Endothelial cell (in vitro differentiated cells): ENCODE data around the gene UBE2I. TPM values are rescaled to one million over a fixed set of nuclear protein-coding genes. Genes with fewer than 3 reads are reported as not detected.

ENCODE experiments used
- DNase-seq: peaks from one replicate; pipeline ENCODE4 v3.0.0; 2021; ENCODE audit warnings: low spot score
- H3K27ac Mint-ChIP-seq: one replicate; pipeline ENCODE4 v1.8.0; 2021; ENCODE audit warnings: mixed read lengths, inconsistent platforms; ENCODE audit not compliant: unreplicated experiment
- H3K27me3 Mint-ChIP-seq: one replicate; pipeline ENCODE4 v1.8.0; 2021; ENCODE audit warnings: mild to moderate bottlenecking, moderate library complexity, mixed read lengths, inconsistent platforms; ENCODE audit not compliant: unreplicated experiment
- H3K36me3 Mint-ChIP-seq: one replicate; pipeline ENCODE4 v1.8.0; 2021; ENCODE audit warnings: mild to moderate bottlenecking, low read depth, mixed read lengths, inconsistent platforms; ENCODE audit not compliant: unreplicated experiment
- H3K4me1 Mint-ChIP-seq: one replicate; pipeline ENCODE4 v1.8.0; 2021; ENCODE audit warnings: mild to moderate bottlenecking, mixed read lengths, inconsistent platforms; ENCODE audit not compliant: unreplicated experiment
- H3K4me3 Mint-ChIP-seq: one replicate; pipeline ENCODE4 v1.8.0; 2021; ENCODE audit warnings: mild to moderate bottlenecking, mixed read lengths, inconsistent platforms; ENCODE audit not compliant: unreplicated experiment
- H3K9me3 Mint-ChIP-seq: one replicate; pipeline ENCODE4 v1.8.0; 2021; ENCODE audit warnings: mixed read lengths, inconsistent platforms; ENCODE audit not compliant: unreplicated experiment
- total RNA-seq: library from RNA; stranded (reverse); fragmentation: NEBNext Ultra II Directional; extraction: Animal tissue kit (Norgen Biotek cat#: 25700); gene quantifications from one replicate; pipeline ENCODE4 v1.2.1, GENCODE V29; 2021; ENCODE audit not compliant: unreplicated experiment
- TF ChIP-seq, protein P1 (sequence below): fragments of 200-600 bp; sonication (generic); IDR thresholded peaks from one replicate; pipeline ENCODE4 v1.5.0; 2021; ENCODE audit warnings: antibody characterized with exemption; ENCODE audit not compliant: unreplicated experiment

The UBE2I gene
- total RNA-seq, 1 donor from 2014 or later, result 167 TPM

DNA sequence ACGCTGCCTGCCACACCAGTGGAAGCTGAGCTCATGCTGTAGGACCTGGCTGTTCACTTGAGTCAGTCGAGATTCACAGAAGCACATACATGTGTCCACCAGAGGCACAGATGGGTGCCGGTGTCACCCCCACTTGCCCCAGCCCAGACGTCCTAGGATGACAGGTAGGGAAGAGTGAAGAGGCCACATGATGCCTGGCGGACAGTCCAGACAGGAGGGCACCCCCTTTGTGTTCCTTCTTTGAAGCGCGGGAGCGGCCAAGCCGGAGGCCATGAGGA is 8.8 kb downstream of the UBE2I start:
- no peaks in the 10 kb centered on the region for H3K4me1 Mint-ChIP-seq
- H3K27me3 Mint-ChIP-seq, result peaks cover 9% of the 10 kb centered on the region
- H3K36me3 Mint-ChIP-seq, result peaks cover 39% of the 10 kb centered on the region
- H3K27ac Mint-ChIP-seq, result peak overlapping the region; percentile 42
- no peak for DNase-seq
- no peaks in the 10 kb centered on the region for H3K9me3 Mint-ChIP-seq
- TF ChIP-seq, protein P1, sequence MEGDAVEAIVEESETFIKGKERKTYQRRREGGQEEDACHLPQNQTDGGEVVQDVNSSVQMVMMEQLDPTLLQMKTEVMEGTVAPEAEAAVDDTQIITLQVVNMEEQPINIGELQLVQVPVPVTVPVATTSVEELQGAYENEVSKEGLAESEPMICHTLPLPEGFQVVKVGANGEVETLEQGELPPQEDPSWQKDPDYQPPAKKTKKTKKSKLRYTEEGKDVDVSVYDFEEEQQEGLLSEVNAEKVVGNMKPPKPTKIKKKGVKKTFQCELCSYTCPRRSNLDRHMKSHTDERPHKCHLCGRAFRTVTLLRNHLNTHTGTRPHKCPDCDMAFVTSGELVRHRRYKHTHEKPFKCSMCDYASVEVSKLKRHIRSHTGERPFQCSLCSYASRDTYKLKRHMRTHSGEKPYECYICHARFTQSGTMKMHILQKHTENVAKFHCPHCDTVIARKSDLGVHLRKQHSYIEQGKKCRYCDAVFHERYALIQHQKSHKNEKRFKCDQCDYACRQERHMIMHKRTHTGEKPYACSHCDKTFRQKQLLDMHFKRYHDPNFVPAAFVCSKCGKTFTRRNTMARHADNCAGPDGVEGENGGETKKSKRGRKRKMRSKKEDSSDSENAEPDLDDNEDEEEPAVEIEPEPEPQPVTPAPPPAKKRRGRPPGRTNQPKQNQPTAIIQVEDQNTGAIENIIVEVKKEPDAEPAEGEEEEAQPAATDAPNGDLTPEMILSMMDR, result no peak
- peak overlapping the region; percentile 51 for H3K4me3 Mint-ChIP-seq

DNA sequence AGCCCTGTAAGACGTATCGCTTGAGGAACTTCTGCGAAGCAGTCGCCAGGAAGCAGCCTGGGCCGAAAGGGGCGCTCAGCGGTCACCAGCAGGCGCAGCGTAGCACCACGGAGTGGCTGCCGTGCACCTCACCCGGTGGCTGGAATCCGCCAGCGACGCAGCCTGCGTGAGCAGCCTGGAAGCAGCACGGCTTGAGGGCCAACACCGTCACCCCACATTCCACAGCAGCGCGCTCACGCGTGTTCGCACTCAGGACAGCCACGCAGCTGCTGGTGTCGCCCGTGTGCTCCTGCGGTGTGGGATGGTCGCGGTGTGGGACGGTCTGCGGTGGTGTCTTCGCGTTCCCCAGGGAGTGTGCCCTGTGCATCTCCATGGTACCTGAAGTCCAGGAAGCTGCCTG is 9.6 kb downstream of the UBE2I start:
- no peak for DNase-seq
- TF ChIP-seq, protein P1, result no peak
- Mint-ChIP-seq H3K9me3 (no peaks in the 10 kb centered on the region), H3K27me3 (peaks cover 9% of the 10 kb centered on the region), H3K4me1 (no peaks in the 10 kb centered on the region), H3K36me3 (peaks cover 39% of the 10 kb centered on the region), H3K4me3 (peak overlapping the region; percentile 42), H3K27ac (no peak overlapping the region)

DNA sequence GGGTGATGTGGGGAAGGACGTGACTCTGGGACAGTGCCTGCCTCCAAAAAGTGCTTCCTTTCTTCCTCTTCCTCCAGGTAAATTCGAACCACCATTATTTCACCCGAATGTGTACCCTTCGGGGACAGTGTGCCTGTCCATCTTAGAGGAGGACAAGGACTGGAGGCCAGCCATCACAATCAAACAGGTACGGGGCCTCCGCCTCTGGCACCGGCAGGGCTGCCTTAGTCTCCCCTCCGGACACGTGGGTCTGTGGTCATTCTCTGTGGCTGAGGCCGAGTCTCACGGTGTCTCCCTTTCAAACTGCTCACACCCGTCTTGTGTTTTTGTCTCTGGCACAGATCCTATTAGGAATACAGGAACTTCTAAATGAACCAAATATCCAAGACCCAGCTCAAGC is 10.7 kb downstream of the UBE2I start:
- Mint-ChIP-seq H3K36me3 (peaks cover 39% of the 10 kb centered on the region), H3K9me3 (no peaks in the 10 kb centered on the region)

DNA sequence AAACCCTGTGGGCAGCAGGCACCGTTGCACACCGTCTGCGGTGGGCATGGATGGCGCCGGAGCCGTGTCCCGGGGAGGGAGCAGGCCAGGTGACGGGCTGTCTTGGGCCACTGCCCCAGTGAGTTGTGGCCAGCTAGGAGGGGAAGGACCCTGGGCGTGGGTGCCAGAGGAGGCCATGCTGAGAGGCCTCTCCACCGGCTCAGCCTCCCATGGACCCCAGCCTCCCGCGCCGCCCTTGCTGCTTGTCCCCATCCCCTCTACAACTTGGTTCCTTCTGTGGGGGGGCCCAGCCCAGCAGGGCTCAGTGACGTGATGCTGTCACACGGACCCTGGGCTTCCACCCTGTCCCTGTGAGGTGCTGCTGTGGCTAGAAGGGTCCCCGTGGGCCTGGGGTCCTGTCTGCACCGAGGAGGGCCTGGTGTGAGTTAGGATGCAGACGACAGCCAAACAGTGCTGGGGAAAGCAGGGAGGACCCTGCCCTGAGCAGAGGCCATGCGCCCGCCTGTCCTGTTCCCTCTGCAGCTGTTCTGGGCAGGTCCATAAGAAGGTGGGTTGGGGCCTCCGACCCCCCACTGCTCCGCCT is 11.3 kb downstream of the UBE2I start:
- Mint-ChIP-seq H3K4me1 (no peaks in the 10 kb centered on the region), H3K36me3 (peaks cover 39% of the 10 kb centered on the region), H3K27me3 (peaks cover 9% of the 10 kb centered on the region), H3K9me3 (no peaks in the 10 kb centered on the region), H3K4me3 (no peak overlapping the region), H3K27ac (no peak overlapping the region)
- DNase-seq, result no peak
- TF ChIP-seq, protein P1, result no peak

More for the DNA sequence above, 10.7 kb downstream of the UBE2I start:
- Mint-ChIP-seq H3K27me3 (peaks cover 9% of the 10 kb centered on the region), H3K27ac (no peak overlapping the region), H3K4me1 (no peaks in the 10 kb centered on the region), H3K4me3 (no peak overlapping the region)
- TF ChIP-seq, protein P1, result no peak
- DNase-seq, result no peak

DNA sequence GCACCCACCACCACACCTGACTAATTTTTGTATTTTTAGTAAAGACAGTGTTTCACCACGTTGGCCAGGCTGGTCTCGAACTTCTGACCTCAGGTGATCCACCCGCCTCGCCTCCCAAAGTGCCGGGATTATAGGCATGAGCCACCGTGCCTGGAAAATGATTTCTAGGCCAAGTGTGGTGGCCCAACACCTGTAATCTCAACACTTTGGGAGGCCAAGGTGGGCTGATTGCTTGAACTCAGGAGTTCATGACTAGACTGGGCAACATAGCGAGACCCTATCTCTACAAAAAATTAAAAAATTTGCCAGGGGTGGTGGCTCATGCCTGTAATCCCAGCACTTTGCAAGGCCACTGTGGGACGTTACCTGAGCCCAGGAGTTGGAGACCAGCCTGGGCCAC is 13.0 kb downstream of the UBE2I start:
- no peak for DNase-seq
- H3K36me3 Mint-ChIP-seq, result peaks cover 30% of the 10 kb centered on the region
- no peaks in the 10 kb centered on the region for H3K4me1 Mint-ChIP-seq
- H3K27me3 Mint-ChIP-seq, result peaks cover 13% of the 10 kb centered on the region
- TF ChIP-seq, protein P1, result no peak
- no peak overlapping the region for H3K4me3 Mint-ChIP-seq
- H3K27ac Mint-ChIP-seq, result no peak overlapping the region
- H3K9me3 Mint-ChIP-seq, result no peaks in the 10 kb centered on the region
